ENCODE measurements around the gene PIKFYVE.

Gene PIKFYVE

GRCh38 chr2:208297961-208298360 is 31.9 kb downstream of the PIKFYVE start:
- no peak overlapping the region for H3K27ac ChIP-seq (replicated peaks)
- no peak overlapping the region for H3K4me3 ChIP-seq (replicated peaks; ENCODE audit: insufficient read depth, low read length)
- TF ChIP-seq, protein P1, sequence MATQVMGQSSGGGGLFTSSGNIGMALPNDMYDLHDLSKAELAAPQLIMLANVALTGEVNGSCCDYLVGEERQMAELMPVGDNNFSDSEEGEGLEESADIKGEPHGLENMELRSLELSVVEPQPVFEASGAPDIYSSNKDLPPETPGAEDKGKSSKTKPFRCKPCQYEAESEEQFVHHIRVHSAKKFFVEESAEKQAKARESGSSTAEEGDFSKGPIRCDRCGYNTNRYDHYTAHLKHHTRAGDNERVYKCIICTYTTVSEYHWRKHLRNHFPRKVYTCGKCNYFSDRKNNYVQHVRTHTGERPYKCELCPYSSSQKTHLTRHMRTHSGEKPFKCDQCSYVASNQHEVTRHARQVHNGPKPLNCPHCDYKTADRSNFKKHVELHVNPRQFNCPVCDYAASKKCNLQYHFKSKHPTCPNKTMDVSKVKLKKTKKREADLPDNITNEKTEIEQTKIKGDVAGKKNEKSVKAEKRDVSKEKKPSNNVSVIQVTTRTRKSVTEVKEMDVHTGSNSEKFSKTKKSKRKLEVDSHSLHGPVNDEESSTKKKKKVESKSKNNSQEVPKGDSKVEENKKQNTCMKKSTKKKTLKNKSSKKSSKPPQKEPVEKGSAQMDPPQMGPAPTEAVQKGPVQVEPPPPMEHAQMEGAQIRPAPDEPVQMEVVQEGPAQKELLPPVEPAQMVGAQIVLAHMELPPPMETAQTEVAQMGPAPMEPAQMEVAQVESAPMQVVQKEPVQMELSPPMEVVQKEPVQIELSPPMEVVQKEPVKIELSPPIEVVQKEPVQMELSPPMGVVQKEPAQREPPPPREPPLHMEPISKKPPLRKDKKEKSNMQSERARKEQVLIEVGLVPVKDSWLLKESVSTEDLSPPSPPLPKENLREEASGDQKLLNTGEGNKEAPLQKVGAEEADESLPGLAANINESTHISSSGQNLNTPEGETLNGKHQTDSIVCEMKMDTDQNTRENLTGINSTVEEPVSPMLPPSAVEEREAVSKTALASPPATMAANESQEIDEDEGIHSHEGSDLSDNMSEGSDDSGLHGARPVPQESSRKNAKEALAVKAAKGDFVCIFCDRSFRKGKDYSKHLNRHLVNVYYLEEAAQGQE (IDR thresholded peaks at IDR 0.05; ENCODE audit: insufficient replicate concordance, low read depth): no peak
- TF ChIP-seq, protein P2, sequence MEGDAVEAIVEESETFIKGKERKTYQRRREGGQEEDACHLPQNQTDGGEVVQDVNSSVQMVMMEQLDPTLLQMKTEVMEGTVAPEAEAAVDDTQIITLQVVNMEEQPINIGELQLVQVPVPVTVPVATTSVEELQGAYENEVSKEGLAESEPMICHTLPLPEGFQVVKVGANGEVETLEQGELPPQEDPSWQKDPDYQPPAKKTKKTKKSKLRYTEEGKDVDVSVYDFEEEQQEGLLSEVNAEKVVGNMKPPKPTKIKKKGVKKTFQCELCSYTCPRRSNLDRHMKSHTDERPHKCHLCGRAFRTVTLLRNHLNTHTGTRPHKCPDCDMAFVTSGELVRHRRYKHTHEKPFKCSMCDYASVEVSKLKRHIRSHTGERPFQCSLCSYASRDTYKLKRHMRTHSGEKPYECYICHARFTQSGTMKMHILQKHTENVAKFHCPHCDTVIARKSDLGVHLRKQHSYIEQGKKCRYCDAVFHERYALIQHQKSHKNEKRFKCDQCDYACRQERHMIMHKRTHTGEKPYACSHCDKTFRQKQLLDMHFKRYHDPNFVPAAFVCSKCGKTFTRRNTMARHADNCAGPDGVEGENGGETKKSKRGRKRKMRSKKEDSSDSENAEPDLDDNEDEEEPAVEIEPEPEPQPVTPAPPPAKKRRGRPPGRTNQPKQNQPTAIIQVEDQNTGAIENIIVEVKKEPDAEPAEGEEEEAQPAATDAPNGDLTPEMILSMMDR (IDR thresholded peaks at IDR 0.05; ENCODE audit: insufficient read depth, low read length): no peak
- TF ChIP-seq POLR2AphosphoS5 (IDR thresholded peaks at IDR 0.05; ENCODE audit: low read depth) (no peak), GABPA (IDR thresholded peaks at IDR 0.05; ENCODE audit: low read depth) (no peak), SPI1 (IDR thresholded peaks at IDR 0.05; ENCODE audit: borderline replicate concordance, low read depth) (no peak; the same call in 1 of the 2 replicates)
- no peaks in the 10 kb centered on the region for H3K27me3 ChIP-seq (ENCODE audit: insufficient read depth, poor library complexity, severe bottlenecking)
- DNase-seq (ENCODE audit: low read depth in 1 of 2, low spot score in 1 of 2): no peak

GRCh38 chr2:208300847-208301618 is 35.0 kb downstream of the PIKFYVE start:
- Histone ChIP-seq H3K27ac (replicated peaks) (no peak overlapping the region), H3K27me3 (ENCODE audit: insufficient read depth, poor library complexity, severe bottlenecking) (no peaks in the 10 kb centered on the region), H3K4me3 (replicated peaks; ENCODE audit: insufficient read depth, low read length) (no peak overlapping the region)
- DNase-seq (ENCODE audit: low read depth in 1 of 2, low spot score in 1 of 2): no peak
- TF ChIP-seq POLR2AphosphoS5 (IDR thresholded peaks at IDR 0.05; ENCODE audit: low read depth) (no peak), SPI1 (IDR thresholded peaks at IDR 0.05; ENCODE audit: borderline replicate concordance, low read depth) (no peak), GABPA (IDR thresholded peaks at IDR 0.05; ENCODE audit: low read depth) (no peak)
- TF ChIP-seq, protein P1 (IDR thresholded peaks at IDR 0.05; ENCODE audit: insufficient replicate concordance, low read depth): no peak
- TF ChIP-seq, protein P2 (IDR thresholded peaks at IDR 0.05; ENCODE audit: insufficient read depth, low read length): no peak

- DNase-seq (ENCODE audit: low read depth in 1 of 2, low spot score in 1 of 2): no peak
- H3K27ac ChIP-seq (replicated peaks): no peak overlapping the region
- no peak overlapping the region for H3K4me3 ChIP-seq (replicated peaks; ENCODE audit: insufficient read depth, low read length)
- TF ChIP-seq GABPA (IDR thresholded peaks at IDR 0.05; ENCODE audit: low read depth) (no peak), POLR2AphosphoS5 (IDR thresholded peaks at IDR 0.05; ENCODE audit: low read depth) (no peak), SPI1 (IDR thresholded peaks at IDR 0.05; ENCODE audit: borderline replicate concordance, low read depth) (no peak)
- TF ChIP-seq, protein P1 (IDR thresholded peaks at IDR 0.05; ENCODE audit: insufficient replicate concordance, low read depth): no peak
- TF ChIP-seq, protein P2 (IDR thresholded peaks at IDR 0.05; ENCODE audit: insufficient read depth, low read length): no peak
- H3K27me3 ChIP-seq (ENCODE audit: insufficient read depth, poor library complexity, severe bottlenecking): no peaks in the 10 kb centered on the region
Measured at GRCh38 chr2:208304157-208304556, 38.1 kb downstream of the PIKFYVE start.
